Adrenal gland (tissue), 5 donors: ENCODE measurements around the gene CFAP97.

Experiments used
- CTCF ChIP-seq, 6 experiments: fragments of 450-650 bp in 4 of 6; fragments of 200-600 bp in 2 of 6; sonication (generic) in 1 of 6; IDR thresholded peaks; 1 replicate in 5 of 6; 2 replicates in 1 of 6; pipeline versions ENCODE4 v1.5.1 to v1.8.0; 2016 to 2021; ENCODE audit warnings: antibody characterized with exemption in 6 of 6, mild to moderate bottlenecking in 2 of 6, moderate library complexity in 1 of 6
- POLR2A ChIP-seq, 2 donors: fragments of 450-650 bp; IDR thresholded peaks; one replicate each; pipeline ENCODE4 v1.6.1; 2017; ENCODE audit warnings: antibody characterized with exemption in 2 of 2, mild to moderate bottlenecking in 2 of 2, moderate library complexity in 1 of 2
- donor health status: DM: no; HTN: no; CAD: no.

GRCh38 chr4:185112104-185112503, 91.7 kb downstream of the CFAP97 start:
- no peak for TF ChIP-seq CTCF (IDR thresholded peaks at IDR 0.05)
- TF ChIP-seq POLR2A (IDR thresholded peaks at IDR 0.05), result no peak
